Left renal cortex interstitium (tissue), 4 donors: ENCODE results near the gene SPPL2B. TPM values are rescaled to one million over a fixed set of nuclear protein-coding genes. Genes with fewer than 3 reads are reported as not detected.
"Not testable (repeated sequence)": the region's sequence is repeated elsewhere in the genome, so short reads cannot be mapped to it uniquely, and the experiment has no call there.

Experiments
- DNase-seq, 4 donors: peaks; one replicate each; pipeline ENCODE4 v3.0.0-alpha.2; 2013; ENCODE audit warnings: low read depth in 4 of 4, low spot score in 2 of 4, missing footprints in 1 of 4
- polyA plus RNA-seq, 4 donors: library from polyadenylated mRNA; unstranded; fragments of 120-200 nt; gene quantifications; one replicate each; pipeline ENCODE4 v1.2.1, GENCODE V29; 2013; ENCODE audit not compliant: insufficient read length in 4 of 4

Gene SPPL2B, protein sequence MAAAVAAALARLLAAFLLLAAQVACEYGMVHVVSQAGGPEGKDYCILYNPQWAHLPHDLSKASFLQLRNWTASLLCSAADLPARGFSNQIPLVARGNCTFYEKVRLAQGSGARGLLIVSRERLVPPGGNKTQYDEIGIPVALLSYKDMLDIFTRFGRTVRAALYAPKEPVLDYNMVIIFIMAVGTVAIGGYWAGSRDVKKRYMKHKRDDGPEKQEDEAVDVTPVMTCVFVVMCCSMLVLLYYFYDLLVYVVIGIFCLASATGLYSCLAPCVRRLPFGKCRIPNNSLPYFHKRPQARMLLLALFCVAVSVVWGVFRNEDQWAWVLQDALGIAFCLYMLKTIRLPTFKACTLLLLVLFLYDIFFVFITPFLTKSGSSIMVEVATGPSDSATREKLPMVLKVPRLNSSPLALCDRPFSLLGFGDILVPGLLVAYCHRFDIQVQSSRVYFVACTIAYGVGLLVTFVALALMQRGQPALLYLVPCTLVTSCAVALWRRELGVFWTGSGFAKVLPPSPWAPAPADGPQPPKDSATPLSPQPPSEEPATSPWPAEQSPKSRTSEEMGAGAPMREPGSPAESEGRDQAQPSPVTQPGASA
- polyA plus RNA-seq: 100 to 1,000 TPM in 2 of 4 donors, 10 to 100 TPM in 2; 39.5 to 141 (median 89.3) TPM

- peak in 3 of 4 donors; percentile 77 to 88 (median 80) for DNase-seq
These were observed at the start of gene SPPL2B, which contains the start of gene LSM7 for GRCh38 chr19:2328401-2329148. SPPL2B (plus strand) TSS chr19:2328684; CDS start chr19:2328710, 26 bp downstream. LSM7 (minus strand) TSS chr19:2328586; CDS start chr19:2328566, 20 bp downstream.

DNA sequence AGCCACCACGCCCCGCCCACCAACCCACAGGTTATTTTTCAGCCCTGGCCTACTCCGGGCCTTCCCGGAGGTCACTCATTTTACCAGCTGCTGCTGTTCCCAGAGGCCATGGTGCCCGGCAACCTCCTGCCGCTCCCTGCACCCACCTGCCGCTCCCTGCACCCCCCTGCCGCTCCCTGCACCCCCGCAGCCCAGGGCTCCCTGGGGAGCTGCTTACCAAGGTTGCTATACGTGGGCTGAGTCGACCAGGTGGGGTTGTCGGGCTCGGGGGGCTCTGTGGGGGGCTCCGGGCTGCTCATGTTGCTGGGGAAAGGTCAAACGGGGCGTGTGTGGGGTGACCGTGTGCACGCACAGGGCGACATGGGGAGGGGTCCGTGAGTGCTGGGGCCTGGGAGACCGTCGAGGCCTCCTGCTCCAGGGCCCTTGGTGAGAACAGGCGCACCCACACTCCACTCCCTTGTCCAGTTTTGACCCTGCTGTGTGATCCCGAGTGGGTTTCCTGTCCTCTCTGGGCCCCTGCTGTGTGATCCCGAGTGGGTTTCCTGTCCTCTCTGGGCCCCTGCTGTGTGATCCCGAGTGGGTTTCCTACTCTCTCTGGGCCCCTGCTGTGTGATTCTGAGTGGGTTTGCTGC lies 47.7 kb upstream of the SPPL2B start:
- no peak for DNase-seq

GRCh38 chr19:2281265-2282061 lies 47.0 kb upstream of the SPPL2B start:
- DNase-seq: not testable (repeated sequence)

GRCh38 chr19:2282062-2282861 lies 46.2 kb upstream of the SPPL2B start, which contains the start of gene PEAK3:
PEAK3 (minus strand) TSS chr19:2282175; CDS start chr19:2280931, 1,244 bp downstream.
- DNase-seq: no peak

GRCh38 chr19:2282862-2283237 lies 45.6 kb upstream of the SPPL2B start:
- DNase-seq: no peak

DNA sequence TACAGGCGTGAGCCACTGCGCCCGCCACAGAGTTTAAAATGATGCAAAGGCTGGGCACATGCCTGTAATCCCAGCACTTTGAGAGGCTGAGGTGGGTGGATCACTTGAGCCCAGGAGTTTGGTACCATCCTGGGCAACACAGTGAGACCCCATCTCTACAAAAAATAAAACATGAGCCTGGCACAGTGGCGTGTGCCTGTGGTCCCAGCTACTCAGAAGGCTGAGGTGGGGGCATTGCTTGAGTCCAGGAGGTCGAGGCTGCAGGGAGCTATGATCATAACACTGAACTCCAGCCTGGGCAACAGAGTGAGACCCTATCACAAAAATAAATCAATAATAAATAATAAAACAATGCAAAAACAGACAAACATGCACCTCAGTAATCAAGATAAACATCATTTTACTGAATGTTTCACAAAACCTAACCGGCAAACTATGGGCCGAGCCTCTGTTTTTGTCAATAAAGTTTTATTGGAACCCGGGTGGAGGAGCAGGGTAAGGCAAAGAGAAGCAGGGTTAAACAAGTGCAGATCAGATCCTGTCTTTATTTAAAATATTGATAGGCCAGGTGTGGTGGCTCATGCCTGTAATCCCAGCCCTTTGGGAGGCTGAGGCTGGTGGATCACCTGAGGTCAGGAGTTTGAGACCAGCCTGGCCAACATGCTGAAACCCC lies 44.5 kb upstream of the SPPL2B start:
- DNase-seq: no peak

DNA sequence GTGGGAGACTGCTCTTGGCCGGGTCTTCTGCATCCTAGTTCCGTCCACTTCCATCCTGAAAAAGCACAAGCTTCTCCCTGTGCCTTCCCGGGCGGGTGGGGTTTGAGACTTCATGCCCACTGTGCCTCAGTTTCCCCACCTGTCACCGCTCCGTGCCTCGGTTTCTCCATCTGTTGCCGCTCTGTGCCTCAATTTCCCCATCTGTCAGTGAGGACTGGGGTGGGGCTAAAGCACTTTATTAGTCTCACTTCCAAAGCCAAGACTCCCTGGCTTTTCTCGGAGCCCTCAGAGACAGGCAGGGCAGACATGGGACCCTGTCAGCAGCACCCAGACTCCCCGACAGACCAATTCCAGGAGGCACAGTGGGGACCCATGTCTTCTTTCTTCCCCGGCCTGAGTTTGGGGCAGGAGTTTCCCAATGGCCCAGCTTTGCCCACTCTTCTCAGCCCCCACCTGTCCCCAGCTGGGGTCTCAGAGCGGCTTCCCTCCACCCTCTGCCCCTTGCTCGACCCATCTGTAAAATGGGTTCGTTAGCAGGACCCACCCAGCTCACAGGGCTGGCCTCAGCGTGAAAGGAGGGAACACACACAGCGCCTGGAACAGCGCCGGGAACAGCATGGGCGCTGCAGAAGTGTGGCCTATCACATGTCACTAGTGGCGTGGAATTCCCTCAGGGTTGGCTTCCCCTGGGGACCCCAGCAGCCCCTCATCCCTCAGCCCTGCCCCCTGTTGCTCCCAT lies 41.9 kb upstream of the SPPL2B start:
- DNase-seq: no peak

GRCh38 chr19:2287585-2288337 lies 40.7 kb upstream of the SPPL2B start:
- DNase-seq: no peak

GRCh38 chr19:2288338-2288817 lies 40.1 kb upstream of the SPPL2B start:
- no peak for DNase-seq

- no peak for DNase-seq
These were observed 39.4 kb upstream of the SPPL2B start for GRCh38 chr19:2288818-2289713.

DNA sequence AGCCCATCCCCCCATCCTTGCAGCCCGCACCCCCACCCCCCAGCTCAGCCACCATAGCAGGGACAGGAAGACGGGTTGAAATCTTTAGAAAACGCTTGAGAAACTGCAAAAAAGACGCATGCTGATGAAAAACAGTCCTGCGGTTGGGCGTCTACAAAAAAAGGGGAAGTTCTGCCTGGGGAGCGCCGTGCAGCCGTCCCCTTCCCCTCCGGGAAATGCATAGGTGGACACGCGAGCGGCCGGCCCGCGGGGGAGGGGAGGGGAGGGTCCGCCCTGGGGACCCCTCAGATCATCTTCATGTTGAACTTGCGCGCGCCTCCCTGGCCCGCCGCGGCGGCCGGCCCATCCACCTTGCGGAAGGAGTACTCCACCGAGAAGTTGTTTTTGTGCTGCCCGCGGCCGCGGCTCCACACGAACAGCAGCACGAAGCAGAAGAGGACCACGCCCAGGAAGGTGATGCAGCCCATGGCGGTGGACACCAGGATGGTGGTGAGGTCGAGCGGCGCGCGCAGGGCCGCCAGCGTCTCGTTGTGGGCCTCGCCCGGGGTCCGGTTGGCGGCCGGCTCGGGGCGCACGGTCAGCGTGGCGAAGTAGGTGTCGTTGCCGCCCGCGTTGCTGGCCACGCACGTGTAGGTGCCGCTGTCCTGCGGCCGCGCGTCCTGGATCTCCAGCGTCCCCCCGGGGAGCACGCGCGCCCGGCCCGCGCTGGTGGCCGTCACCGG lies 38.6 kb upstream of the SPPL2B start:
- DNase-seq: no peak

- no peak for DNase-seq
These were observed 37.9 kb upstream of the SPPL2B start for GRCh38 chr19:2290441-2291184.

GRCh38 chr19:2291185-2291751 lies 37.2 kb upstream of the SPPL2B start:
- DNase-seq: no peak

- no peak for DNase-seq
These were observed 33.7 kb upstream of the SPPL2B start for GRCh38 chr19:2294687-2295335.
